Measurements from ENCODE around the gene ATP7A.
"Not testable (repeated sequence)": the region's sequence is repeated elsewhere in the genome, so short reads cannot be mapped to it uniquely, and the experiment has no call there.

ATP7A gene

GRCh38 chrX:78046362-78046761 is 135.9 kb downstream of the ATP7A start:
- Histone ChIP-seq H3K9me3 (ENCODE audit: low read length) (no peaks in the 10 kb centered on the region), H3K4me3 (ENCODE audit: low read depth in 1 of 2, low read length in 2 of 2) (no peak overlapping the region), H3K36me3 (ENCODE audit: insufficient read depth, low read length) (no peaks in the 10 kb centered on the region), H3K4me1 (ENCODE audit: insufficient read depth, low read length) (no peaks in the 10 kb centered on the region), H3K27ac (ENCODE audit: low read depth, low read length) (no peak overlapping the region), H3K27me3 (ENCODE audit: control insufficient read depth in 1 of 2, insufficient read depth in 2 of 2, low read length in 2 of 2) (no peaks in the 10 kb centered on the region), H3K9ac (ENCODE audit: low read length) (no peak overlapping the region)

GRCh38 chrX:78048052-78048451 is 137.6 kb downstream of the ATP7A start:
- H3K27ac ChIP-seq (ENCODE audit: low read depth, low read length), result no peak overlapping the region
- no peaks in the 10 kb centered on the region for H3K36me3 ChIP-seq (ENCODE audit: insufficient read depth, low read length)
- no peaks in the 10 kb centered on the region for H3K27me3 ChIP-seq (ENCODE audit: control insufficient read depth in 1 of 2, insufficient read depth in 2 of 2, low read length in 2 of 2)
- no peaks in the 10 kb centered on the region for H3K9me3 ChIP-seq (ENCODE audit: low read length)
- H3K4me1 ChIP-seq (ENCODE audit: insufficient read depth, low read length), result no peaks in the 10 kb centered on the region
- H3K4me3 ChIP-seq (ENCODE audit: low read depth in 1 of 2, low read length in 2 of 2), result no peak overlapping the region
- H3K9ac ChIP-seq (ENCODE audit: low read length), result no peak overlapping the region

GRCh38 chrX:78063687-78064086 is 153.2 kb downstream of the ATP7A start:
- no peaks in the 10 kb centered on the region for H3K27me3 ChIP-seq (ENCODE audit: control insufficient read depth in 1 of 2, insufficient read depth in 2 of 2, low read length in 2 of 2)
- no peaks in the 10 kb centered on the region for H3K4me1 ChIP-seq (ENCODE audit: insufficient read depth, low read length)
- no peak overlapping the region for H3K4me3 ChIP-seq (ENCODE audit: low read depth in 1 of 2, low read length in 2 of 2)
- no peak overlapping the region for H3K9ac ChIP-seq (ENCODE audit: low read length)
- no peaks in the 10 kb centered on the region for H3K9me3 ChIP-seq (ENCODE audit: low read length)
- H3K27ac ChIP-seq (ENCODE audit: low read depth, low read length), result no peak overlapping the region
- H3K36me3 ChIP-seq (ENCODE audit: insufficient read depth, low read length), result no peaks in the 10 kb centered on the region

GRCh38 chrX:78064152-78064551 is 153.7 kb downstream of the ATP7A start:
- H3K27ac ChIP-seq (ENCODE audit: low read depth, low read length), result no peak overlapping the region
- H3K36me3 ChIP-seq (ENCODE audit: insufficient read depth, low read length), result no peaks in the 10 kb centered on the region
- no peaks in the 10 kb centered on the region for H3K27me3 ChIP-seq (ENCODE audit: control insufficient read depth in 1 of 2, insufficient read depth in 2 of 2, low read length in 2 of 2)
- no peak overlapping the region for H3K9ac ChIP-seq (ENCODE audit: low read length)
- H3K9me3 ChIP-seq (ENCODE audit: low read length), result no peaks in the 10 kb centered on the region
- no peak overlapping the region for H3K4me3 ChIP-seq (ENCODE audit: low read depth in 1 of 2, low read length in 2 of 2)
- H3K4me1 ChIP-seq (ENCODE audit: insufficient read depth, low read length), result no peaks in the 10 kb centered on the region

- H3K9ac ChIP-seq (ENCODE audit: low read length); H3K27me3 ChIP-seq (ENCODE audit: control insufficient read depth in 1 of 2, insufficient read depth in 2 of 2, low read length in 2 of 2); H3K27ac ChIP-seq (ENCODE audit: low read depth, low read length); H3K4me1 ChIP-seq (ENCODE audit: insufficient read depth, low read length); H3K36me3 ChIP-seq (ENCODE audit: insufficient read depth, low read length); H3K4me3 ChIP-seq (ENCODE audit: low read depth in 1 of 2, low read length in 2 of 2); H3K9me3 ChIP-seq (ENCODE audit: low read length): not testable (repeated sequence)
Measured at GRCh38 chrX:78064698-78065601, 154.5 kb downstream of the ATP7A start.

GRCh38 chrX:78066110-78066509 is 155.6 kb downstream of the ATP7A start:
- no peaks in the 10 kb centered on the region for H3K9me3 ChIP-seq (ENCODE audit: low read length)
- H3K27me3 ChIP-seq (ENCODE audit: control insufficient read depth in 1 of 2, insufficient read depth in 2 of 2, low read length in 2 of 2), result no peaks in the 10 kb centered on the region
- no peaks in the 10 kb centered on the region for H3K36me3 ChIP-seq (ENCODE audit: insufficient read depth, low read length)
- H3K27ac ChIP-seq (ENCODE audit: low read depth, low read length), result no peak overlapping the region
- no peak overlapping the region for H3K9ac ChIP-seq (ENCODE audit: low read length)
- H3K4me1 ChIP-seq (ENCODE audit: insufficient read depth, low read length), result no peaks in the 10 kb centered on the region
- H3K4me3 ChIP-seq (ENCODE audit: low read depth in 1 of 2, low read length in 2 of 2), result no peak overlapping the region

- Histone ChIP-seq H3K9me3 (ENCODE audit: low read length) (no peaks in the 10 kb centered on the region), H3K9ac (ENCODE audit: low read length) (no peak overlapping the region), H3K4me1 (ENCODE audit: insufficient read depth, low read length) (no peaks in the 10 kb centered on the region), H3K4me3 (ENCODE audit: low read depth in 1 of 2, low read length in 2 of 2) (no peak overlapping the region), H3K27me3 (ENCODE audit: control insufficient read depth in 1 of 2, insufficient read depth in 2 of 2, low read length in 2 of 2) (no peaks in the 10 kb centered on the region), H3K36me3 (ENCODE audit: insufficient read depth, low read length) (no peaks in the 10 kb centered on the region), H3K27ac (ENCODE audit: low read depth, low read length) (no peak overlapping the region)
Measured at GRCh38 chrX:78071331-78071730, 160.8 kb downstream of the ATP7A start.

- not testable (repeated sequence) for H3K36me3 ChIP-seq (ENCODE audit: insufficient read depth, low read length); H3K9me3 ChIP-seq (ENCODE audit: low read length); H3K27me3 ChIP-seq (ENCODE audit: control insufficient read depth in 1 of 2, insufficient read depth in 2 of 2, low read length in 2 of 2); H3K27ac ChIP-seq (ENCODE audit: low read depth, low read length); H3K4me3 ChIP-seq (ENCODE audit: low read depth in 1 of 2, low read length in 2 of 2); H3K4me1 ChIP-seq (ENCODE audit: insufficient read depth, low read length); H3K9ac ChIP-seq (ENCODE audit: low read length)
Measured at GRCh38 chrX:78073147-78074077, 162.9 kb downstream of the ATP7A start.

- no peak overlapping the region for H3K27ac ChIP-seq (ENCODE audit: low read depth, low read length)
- no peaks in the 10 kb centered on the region for H3K9me3 ChIP-seq (ENCODE audit: low read length)
- no peak overlapping the region for H3K4me3 ChIP-seq (ENCODE audit: low read depth in 1 of 2, low read length in 2 of 2)
- no peaks in the 10 kb centered on the region for H3K27me3 ChIP-seq (ENCODE audit: control insufficient read depth in 1 of 2, insufficient read depth in 2 of 2, low read length in 2 of 2)
- H3K36me3 ChIP-seq (ENCODE audit: insufficient read depth, low read length), result no peaks in the 10 kb centered on the region
- no peaks in the 10 kb centered on the region for H3K4me1 ChIP-seq (ENCODE audit: insufficient read depth, low read length)
- no peak overlapping the region for H3K9ac ChIP-seq (ENCODE audit: low read length)
Measured at GRCh38 chrX:78074088-78074487, 163.6 kb downstream of the ATP7A start.

- no peak overlapping the region for H3K4me3 ChIP-seq (ENCODE audit: low read depth in 1 of 2, low read length in 2 of 2)
- H3K9ac ChIP-seq (ENCODE audit: low read length), result no peak overlapping the region
- no peaks in the 10 kb centered on the region for H3K9me3 ChIP-seq (ENCODE audit: low read length)
- no peaks in the 10 kb centered on the region for H3K27me3 ChIP-seq (ENCODE audit: control insufficient read depth in 1 of 2, insufficient read depth in 2 of 2, low read length in 2 of 2)
- H3K4me1 ChIP-seq (ENCODE audit: insufficient read depth, low read length), result no peaks in the 10 kb centered on the region
- no peaks in the 10 kb centered on the region for H3K36me3 ChIP-seq (ENCODE audit: insufficient read depth, low read length)
- H3K27ac ChIP-seq (ENCODE audit: low read depth, low read length), result no peak overlapping the region
Measured at GRCh38 chrX:78075787-78076389, 165.4 kb downstream of the ATP7A start.

- not testable (repeated sequence) for H3K9me3 ChIP-seq (ENCODE audit: low read length); H3K9ac ChIP-seq (ENCODE audit: low read length); H3K27ac ChIP-seq (ENCODE audit: low read depth, low read length); H3K4me1 ChIP-seq (ENCODE audit: insufficient read depth, low read length); H3K36me3 ChIP-seq (ENCODE audit: insufficient read depth, low read length); H3K4me3 ChIP-seq (ENCODE audit: low read depth in 1 of 2, low read length in 2 of 2); H3K27me3 ChIP-seq (ENCODE audit: control insufficient read depth in 1 of 2, insufficient read depth in 2 of 2, low read length in 2 of 2)
Measured at GRCh38 chrX:78081413-78081812, 170.9 kb downstream of the ATP7A start.

Data from muscle layer of colon (tissue), 2 donors.